Tibial artery (tissue), 4 donors: ENCODE results near the gene CD4.
A peak's percentile ranks its signal among the peaks of the same experiment; 100 is the strongest.

Source experiments
- DNase-seq, 2 donors: peaks; one replicate each; pipeline ENCODE4 v3.0.0-alpha.2; 2019
- H3K27ac ChIP-seq, 2 donors: fragments of 200-600 bp; sonication (generic) in 1 of 2; 1 replicate in 1 of 2; 2 replicates in 1 of 2; pipeline ENCODE4 v1.5.1; 2018 to 2019; ENCODE audit warnings: mild to moderate bottlenecking in 1 of 2
- H3K27me3 ChIP-seq, 2 donors: fragments of 200-600 bp; sonication (generic) in 1 of 2; one replicate each; pipeline versions ENCODE4 v1.5.1 to v1.6.0; 2016 to 2019
- H3K36me3 ChIP-seq, 3 donors: fragments of 200-600 bp; sonication (generic) in 2 of 3; one replicate each; pipeline ENCODE4 v1.5.1; 2016 to 2019; ENCODE audit warnings: mild to moderate bottlenecking in 2 of 3
- H3K4me1 ChIP-seq, 4 donors: fragments of 200-600 bp; sonication (generic) in 2 of 4; 1 replicate in 3 of 4; 2 replicates in 1 of 4; pipeline ENCODE4 v1.5.1; 2016 to 2019
- H3K4me3 ChIP-seq, 2 donors: fragments of 200-600 bp; sonication (generic) in 1 of 2; 1 replicate in 1 of 2; 2 replicates in 1 of 2; pipeline ENCODE4 v1.5.1; 2018 to 2019; ENCODE audit warnings: mild to moderate bottlenecking in 2 of 2
- H3K9me3 ChIP-seq, 3 donors: fragments of 200-600 bp; sonication (generic) in 1 of 3; one replicate each; pipeline ENCODE4 v1.5.1; 2016 to 2019
- CTCF ChIP-seq, 2 experiments: fragments of 200-600 bp in 1 of 2; fragments of 450-650 bp in 1 of 2; IDR thresholded peaks; one replicate each; pipeline ENCODE4 v1.5.1; 2017 to 2019; ENCODE audit warnings: antibody characterized with exemption in 2 of 2, mild to moderate bottlenecking in 1 of 2, moderate library complexity in 1 of 2
- intact Hi-C: fragments of 100-400 bp; cut with DNase I; formaldehyde crosslinking; loops from one replicate; pipeline ENCODE4 v1.15.0; 2023; ENCODE audit warnings: low total_unique reads

CD4 gene

GRCh38 chr12:6748761-6749160, 40.6 kb upstream of the CD4 start:
- Histone ChIP-seq H3K27me3 (no peaks in the 10 kb centered on the region), H3K9me3 (no peaks in the 10 kb centered on the region), H3K4me1 (peaks cover 0 to 14% (median 12%) of the 10 kb centered on the region in 4 donors), H3K27ac (no peak overlapping the region), H3K4me3 (no peak overlapping the region), H3K36me3 (peaks cover 46 to 68% (median 47%) of the 10 kb centered on the region in 3 donors)
- TF ChIP-seq CTCF (IDR thresholded peaks at IDR 0.05): no peak
- intact Hi-C loops: no loop called here
- no peak for DNase-seq

- no peak for TF ChIP-seq CTCF (IDR thresholded peaks at IDR 0.05)
Observed at GRCh38 chr12:6750506-6750905, 38.8 kb upstream of the CD4 start.

GRCh38 chr12:6751767-6752166, 37.6 kb upstream of the CD4 start:
- Histone ChIP-seq H3K4me1 (peaks cover 0 to 19% (median 13%) of the 10 kb centered on the region in 4 donors), H3K9me3 (no peaks in the 10 kb centered on the region), H3K4me3 (peak overlapping the region; percentile 83 to 98), H3K36me3 (peaks cover 46 to 53% (median 47%) of the 10 kb centered on the region in 3 donors), H3K27ac (peak overlapping the region; percentile 98), H3K27me3 (no peaks in the 10 kb centered on the region)
- intact Hi-C loops: loop anchor here (2.0 to 5.0 kb wide), 3 partner anchors 15 to 76 kb away; partner anchors contain the start of genes P3H3 and PTMS
- no peak for TF ChIP-seq CTCF (IDR thresholded peaks at IDR 0.05)
- no peak for DNase-seq

More at GRCh38 chr12:6750506-6750905, 38.8 kb upstream of the CD4 start:
- no peaks in the 10 kb centered on the region for H3K27me3 ChIP-seq
- H3K9me3 ChIP-seq: no peaks in the 10 kb centered on the region
- DNase-seq: no peak
- intact Hi-C loops: loop anchor here (5.0 kb wide), 1 partner anchor 77 kb away; the partner anchor contains the start of gene P3H3
- H3K36me3 ChIP-seq: peaks cover 46 to 66% (median 47%) of the 10 kb centered on the region in 3 donors
- peaks cover 0 to 19% (median 13%) of the 10 kb centered on the region in 4 donors for H3K4me1 ChIP-seq
- no peak overlapping the region for H3K27ac ChIP-seq
- H3K4me3 ChIP-seq: no peak overlapping the region

- Histone ChIP-seq H3K4me3 (peak overlapping the region; percentile 83 to 98), H3K36me3 (peaks cover 41 to 47% (median 45%) of the 10 kb centered on the region in 3 donors), H3K9me3 (no peaks in the 10 kb centered on the region), H3K27me3 (no peaks in the 10 kb centered on the region), H3K4me1 (peaks cover 0 to 19% (median 13%) of the 10 kb centered on the region in 4 donors), H3K27ac (peak overlapping the region; percentile 98)
- peak; percentile 50 to 75 for DNase-seq
- no peak for TF ChIP-seq CTCF (IDR thresholded peaks at IDR 0.05)
- intact Hi-C loops: loop anchor here (2.0 to 5.0 kb wide), 3 partner anchors 14 to 75 kb away; partner anchors contain the start of genes P3H3 and PTMS
Observed at GRCh38 chr12:6752167-6752920, 37.0 kb upstream of the CD4 start.

GRCh38 chr12:6752921-6753771, 36.2 kb upstream of the CD4 start, which contains the start of gene MLF2:
Gene MLF2 (minus strand): TSS chr12:6753141. CDS start chr12:6752334, 807 bp downstream.
- peak within 1 kb of the TSS; percentile 83 to 98 for H3K4me3 ChIP-seq
- peaks cover 34 to 39% (median 37%) of the 10 kb centered on the region in 3 donors for H3K36me3 ChIP-seq
- H3K9me3 ChIP-seq: no peaks in the 10 kb centered on the region
- no peaks in the 10 kb centered on the region for H3K27me3 ChIP-seq
- H3K4me1 ChIP-seq: peaks cover 0 to 19% (median 13%) of the 10 kb centered on the region in 4 donors
- peak within 1 kb of the TSS; percentile 98 for H3K27ac ChIP-seq
- intact Hi-C loops: loop anchor here (2.0 to 5.0 kb wide), 3 partner anchors 14 to 74 kb away; partner anchors contain the start of genes P3H3 and PTMS
- DNase-seq: peak; percentile 98 to 100
- TF ChIP-seq CTCF (IDR thresholded peaks at IDR 0.05): peak in 1 of 2 experiments; percentile 94
